Measurements from ENCODE around the gene HEPH. TPM values are rescaled to one million over a fixed set of nuclear protein-coding genes. Genes with fewer than 3 reads are reported as not detected.

The HEPH gene
- total RNA-seq, 1 donor from 2014 or later, result 58.8 TPM

GRCh38 chrX:66200855-66201795 lies 37.1 kb downstream of the HEPH start:
- peak; percentile 97 for FAIRE-seq
- DNase-seq (ENCODE audit: low read depth), result no peak

GRCh38 chrX:66203114-66203513 lies 39.1 kb downstream of the HEPH start:
- H3K27me3 ChIP-seq (ENCODE audit: insufficient read depth, low read length), result no peaks in the 10 kb centered on the region
- no peaks in the 10 kb centered on the region for H3K36me3 Mint-ChIP-seq (ENCODE audit: low read depth, unreplicated experiment)
- H3K4me3 Mint-ChIP-seq (ENCODE audit: unreplicated experiment), result no peak overlapping the region
- no peaks in the 10 kb centered on the region for H3K79me2 ChIP-seq (ENCODE audit: insufficient read depth, low read length)
- H3K9me3 Mint-ChIP-seq (ENCODE audit: unreplicated experiment), result no peaks in the 10 kb centered on the region
- no peaks in the 10 kb centered on the region for H3K9me3 ChIP-seq (ENCODE audit: insufficient read depth, low read depth, low read length)
- no peak overlapping the region for H3K27ac Mint-ChIP-seq (ENCODE audit: unreplicated experiment)
- no peak overlapping the region for H3K27ac ChIP-seq (ENCODE audit: low read depth, low read length)
- H3K27me3 Mint-ChIP-seq (ENCODE audit: low read depth, unreplicated experiment), result no peaks in the 10 kb centered on the region
- no peaks in the 10 kb centered on the region for H3K4me1 ChIP-seq (ENCODE audit: insufficient read depth, low read length)
- DNase-seq (ENCODE audit: low read depth) (no peak), FAIRE-seq (no peak)
- no peaks in the 10 kb centered on the region for H4K20me1 ChIP-seq (ENCODE audit: insufficient read depth, low read length)
- no peak overlapping the region for H3K4me3 ChIP-seq (ENCODE audit: insufficient read depth, low read depth, low read length)
- TF ChIP-seq EZH2 (IDR thresholded peaks at IDR 0.05; ENCODE audit: insufficient read depth, low read length), result no peak
- TF ChIP-seq, protein P1, sequence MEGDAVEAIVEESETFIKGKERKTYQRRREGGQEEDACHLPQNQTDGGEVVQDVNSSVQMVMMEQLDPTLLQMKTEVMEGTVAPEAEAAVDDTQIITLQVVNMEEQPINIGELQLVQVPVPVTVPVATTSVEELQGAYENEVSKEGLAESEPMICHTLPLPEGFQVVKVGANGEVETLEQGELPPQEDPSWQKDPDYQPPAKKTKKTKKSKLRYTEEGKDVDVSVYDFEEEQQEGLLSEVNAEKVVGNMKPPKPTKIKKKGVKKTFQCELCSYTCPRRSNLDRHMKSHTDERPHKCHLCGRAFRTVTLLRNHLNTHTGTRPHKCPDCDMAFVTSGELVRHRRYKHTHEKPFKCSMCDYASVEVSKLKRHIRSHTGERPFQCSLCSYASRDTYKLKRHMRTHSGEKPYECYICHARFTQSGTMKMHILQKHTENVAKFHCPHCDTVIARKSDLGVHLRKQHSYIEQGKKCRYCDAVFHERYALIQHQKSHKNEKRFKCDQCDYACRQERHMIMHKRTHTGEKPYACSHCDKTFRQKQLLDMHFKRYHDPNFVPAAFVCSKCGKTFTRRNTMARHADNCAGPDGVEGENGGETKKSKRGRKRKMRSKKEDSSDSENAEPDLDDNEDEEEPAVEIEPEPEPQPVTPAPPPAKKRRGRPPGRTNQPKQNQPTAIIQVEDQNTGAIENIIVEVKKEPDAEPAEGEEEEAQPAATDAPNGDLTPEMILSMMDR (IDR thresholded peaks at IDR 0.05; ENCODE audit: insufficient read depth, low read depth, low read length), result no peak
- no peaks in the 10 kb centered on the region for H3K4me1 Mint-ChIP-seq (ENCODE audit: low read depth, unreplicated experiment)
- no peak overlapping the region for H3K9ac ChIP-seq (ENCODE audit: low read length)
- no peak overlapping the region for H3K4me2 ChIP-seq (ENCODE audit: low read length)
- no peak overlapping the region for H2AFZ ChIP-seq (ENCODE audit: low read depth, low read length)
- H3K36me3 ChIP-seq (ENCODE audit: insufficient read depth, low read length), result no peaks in the 10 kb centered on the region

More at GRCh38 chrX:66200855-66201795, 37.1 kb downstream of the HEPH start:
- Mint-ChIP-seq H3K4me3 (ENCODE audit: unreplicated experiment) (no peak overlapping the region), H3K4me1 (ENCODE audit: low read depth, unreplicated experiment) (no peaks in the 10 kb centered on the region), H3K9me3 (ENCODE audit: unreplicated experiment) (no peaks in the 10 kb centered on the region), H3K27ac (ENCODE audit: unreplicated experiment) (no peak overlapping the region), H3K27me3 (ENCODE audit: low read depth, unreplicated experiment) (no peaks in the 10 kb centered on the region), H3K36me3 (ENCODE audit: low read depth, unreplicated experiment) (no peaks in the 10 kb centered on the region)
- Histone ChIP-seq H3K9me3 (ENCODE audit: insufficient read depth, low read depth, low read length) (no peaks in the 10 kb centered on the region), H3K36me3 (ENCODE audit: insufficient read depth, low read length) (no peaks in the 10 kb centered on the region), H3K4me2 (ENCODE audit: low read length) (no peak overlapping the region), H3K27me3 (ENCODE audit: insufficient read depth, low read length) (no peaks in the 10 kb centered on the region), H3K9ac (ENCODE audit: low read length) (no peak overlapping the region), H4K20me1 (ENCODE audit: insufficient read depth, low read length) (no peaks in the 10 kb centered on the region), H2AFZ (ENCODE audit: low read depth, low read length) (no peak overlapping the region), H3K27ac (ENCODE audit: low read depth, low read length) (no peak overlapping the region), H3K4me3 (ENCODE audit: insufficient read depth, low read depth, low read length) (no peak overlapping the region), H3K4me1 (ENCODE audit: insufficient read depth, low read length) (no peaks in the 10 kb centered on the region), H3K79me2 (ENCODE audit: insufficient read depth, low read length) (no peaks in the 10 kb centered on the region)
- TF ChIP-seq, protein P1 (IDR thresholded peaks at IDR 0.05; ENCODE audit: insufficient read depth, low read depth, low read length), result peak; percentile 22
- no peak for TF ChIP-seq EZH2 (IDR thresholded peaks at IDR 0.05; ENCODE audit: insufficient read depth, low read length)

- FAIRE-seq (no peak), DNase-seq (ENCODE audit: low read depth) (no peak)
- Histone ChIP-seq H3K27ac (ENCODE audit: low read depth, low read length) (no peak overlapping the region), H2AFZ (ENCODE audit: low read depth, low read length) (no peak overlapping the region), H3K79me2 (ENCODE audit: insufficient read depth, low read length) (no peaks in the 10 kb centered on the region), H3K36me3 (ENCODE audit: insufficient read depth, low read length) (no peaks in the 10 kb centered on the region), H3K4me3 (ENCODE audit: insufficient read depth, low read depth, low read length) (no peak overlapping the region), H4K20me1 (ENCODE audit: insufficient read depth, low read length) (no peaks in the 10 kb centered on the region), H3K4me2 (ENCODE audit: low read length) (no peak overlapping the region), H3K4me1 (ENCODE audit: insufficient read depth, low read length) (no peaks in the 10 kb centered on the region), H3K9ac (ENCODE audit: low read length) (no peak overlapping the region), H3K27me3 (ENCODE audit: insufficient read depth, low read length) (no peaks in the 10 kb centered on the region), H3K9me3 (ENCODE audit: insufficient read depth, low read depth, low read length) (no peaks in the 10 kb centered on the region)
- no peak for TF ChIP-seq EZH2 (IDR thresholded peaks at IDR 0.05; ENCODE audit: insufficient read depth, low read length)
- Mint-ChIP-seq H3K4me3 (ENCODE audit: unreplicated experiment) (no peak overlapping the region), H3K27ac (ENCODE audit: unreplicated experiment) (no peak overlapping the region), H3K27me3 (ENCODE audit: low read depth, unreplicated experiment) (no peaks in the 10 kb centered on the region), H3K4me1 (ENCODE audit: low read depth, unreplicated experiment) (peaks cover 3% of the 10 kb centered on the region), H3K36me3 (ENCODE audit: low read depth, unreplicated experiment) (peaks cover 8% of the 10 kb centered on the region), H3K9me3 (ENCODE audit: unreplicated experiment) (no peaks in the 10 kb centered on the region)
Measured at GRCh38 chrX:66221856-66222255, 57.8 kb downstream of the HEPH start.

All from astrocyte (in vitro differentiated cells and primary cell).